OCI-LY7 (cell line): ENCODE measurements around the gene AGAP2. TPM values are rescaled to one million over a fixed set of nuclear protein-coding genes. Genes with fewer than 3 reads are reported as not detected.

Experiments used
- BruUV-seq: library from RNA; stranded (reverse); fragments of 400-500 nt; replicated peaks from 2 replicates; lab custom pipeline; 2021; lab: Mats Ljungman, UMichigan
- CTCF ChIA-PET: fragments of 300-600 bp; sonication (Branson Sonifier 250); formaldehyde crosslinking; loops from one replicate; lab custom pipeline; 2022; ENCODE audit warnings: antibody characterized with exemption; ENCODE audit not compliant: unreplicated experiment; lab: Charles Lee
- POLR2A ChIA-PET: fragments of 300-600 bp; sonication (Branson Sonifier 250); formaldehyde crosslinking; loops from one replicate; lab custom pipeline; 2022; ENCODE audit warnings: antibody characterized with exemption; lab: Charles Lee
- DNase-seq: peaks from one replicate; pipeline ENCODE4 v3.0.0-alpha.2; 2015; ENCODE audit warnings: low spot score
- H2AFZ ChIP-seq: fragments of 200-600 bp; sonication (generic), shearing (Covaris generic); 2 replicates; pipeline ENCODE4 v1.6.1; 2014; ENCODE audit warnings: mild to moderate bottlenecking, antibody characterized with exemption, low read length, moderate library complexity
- H3K27ac ChIP-seq: fragments of 200-600 bp; sonication (generic); 2 replicates; pipeline ENCODE4 v1.5.1; 2014; ENCODE audit warnings: mixed run types, low read depth, mild to moderate bottlenecking, moderate library complexity, low read length, inconsistent platforms; ENCODE audit not compliant: poor library complexity, severe bottlenecking
- H3K36me3 ChIP-seq: fragments of 200-600 bp; sonication (generic); 2 replicates; pipeline ENCODE4 v1.6.1; 2014; ENCODE audit warnings: mild to moderate bottlenecking, antibody characterized with exemption, low read length, moderate library complexity, mixed read lengths; ENCODE audit not compliant: insufficient read depth
- H3K4me1 ChIP-seq: fragments of 200-600 bp; sonication (generic); 2 replicates; pipeline ENCODE4 v1.5.1; 2014; ENCODE audit warnings: mild to moderate bottlenecking, low read length; ENCODE audit not compliant: insufficient read depth, poor library complexity, severe bottlenecking
- H3K4me2 ChIP-seq: fragments of 200-600 bp; sonication (generic); 2 replicates; pipeline ENCODE4 v1.6.1; 2014; ENCODE audit warnings: mild to moderate bottlenecking, low read length
- H3K4me3 ChIP-seq: fragments of 200-600 bp; sonication (generic); 2 replicates; pipeline ENCODE4 v1.5.1; 2014; ENCODE audit warnings: mild to moderate bottlenecking, low read depth, low read length; ENCODE audit not compliant: poor library complexity, severe bottlenecking
- H3K79me2 ChIP-seq: fragments of 200-600 bp; sonication (generic); 2 replicates; pipeline ENCODE4 v1.6.1; 2016; ENCODE audit warnings: low read depth, mild to moderate bottlenecking, low read length, moderate library complexity, mixed read lengths; ENCODE audit not compliant: insufficient read depth
- H3K9me2 ChIP-seq: fragments of 200-600 bp; sonication (generic); 2 replicates; pipeline ENCODE4 v1.6.1; 2016; ENCODE audit warnings: mild to moderate bottlenecking, low read length, mixed read lengths; ENCODE audit not compliant: insufficient read depth
- H3K9me3 ChIP-seq: fragments of 200-600 bp; sonication (generic); 2 replicates; pipeline ENCODE4 v1.6.1; 2014; ENCODE audit warnings: mild to moderate bottlenecking, mixed run types, low read length, mixed read lengths
- H4K20me1 ChIP-seq: fragments of 200-600 bp; sonication (generic); 2 replicates; pipeline ENCODE4 v1.6.1; 2014; ENCODE audit warnings: mild to moderate bottlenecking, antibody characterized with exemption, low read length, moderate library complexity, mixed read lengths; ENCODE audit not compliant: insufficient read depth
- CTCF ChIP-seq: fragments of 200-600 bp; sonication (generic); conservative IDR thresholded peaks from 2 replicates; pipeline ENCODE4 v1.5.1; 2014; ENCODE audit warnings: mild to moderate bottlenecking, antibody characterized with exemption, low read length, moderate library complexity, mixed read lengths
- EZH2phosphoT487 ChIP-seq: fragments of 200-600 bp; sonication (generic); IDR thresholded peaks from 2 replicates; pipeline ENCODE4 v1.6.1; 2018; ENCODE audit warnings: low read depth, borderline replicate concordance, mild to moderate bottlenecking, mixed run types, antibody characterized with exemption, low read length, moderate library complexity, mixed read lengths
- intact Hi-C: fragments of 100-400 bp; cut with micrococcal nuclease; formaldehyde crosslinking; loops from one replicate; pipeline ENCODE4 v1.10.0; 2022; ENCODE audit not compliant: unreplicated experiment
- microRNA-seq: library from miRNA; unstranded; fragments of <30 nt; microRNA quantifications from one replicate; pipeline ENCODE4 v1.2.0, GENCODE V29; 2022; ENCODE audit warnings: borderline replicate concordance
- total RNA-seq, 2 experiments: library from RNA; depleted of rRNA in 1 of 2; stranded (reverse); fragments of >200 nt in 1 of 2; shearing (Covaris generic) in 1 of 2; gene quantifications; 2 replicates each; pipeline ENCODE4 v1.2.3, GENCODE V29; 2014 to 2022

AGAP2 gene
- total RNA-seq, 2 experiments from 2014 or later, result 14.8 to 26.5 TPM

GRCh38 chr12:57674691-57675090 is 63.9 kb downstream of the AGAP2 start:
- TF ChIP-seq EZH2phosphoT487, result no peak
- no peak for TF ChIP-seq CTCF
- Histone ChIP-seq H3K27ac (no peak overlapping the region), H3K4me1 (no peaks in the 10 kb centered on the region), H3K9me3 (no peaks in the 10 kb centered on the region), H4K20me1 (no peaks in the 10 kb centered on the region), H3K79me2 (no peaks in the 10 kb centered on the region), H3K9me2 (no peaks in the 10 kb centered on the region), H3K4me2 (no peak overlapping the region), H3K4me3 (no peak overlapping the region), H3K36me3 (no peaks in the 10 kb centered on the region), H2AFZ (no peak overlapping the region)
- POLR2A ChIA-PET, result no interaction called here
- no TSS peak for BruUV-seq
- intact Hi-C loops, result no loop called here
- CTCF ChIA-PET, result no interaction called here
- no peak for DNase-seq

Small RNAs within 50 kb of the gene (microRNA-seq; reads per million reads assigned to microRNA genes)
- not detected for gene MIR6759

Other genes starting within 250 kb of the AGAP2 start
- gene DDIT3, start 218.2 kb downstream of the AGAP2 start, total RNA-seq (2014; rRNA removed; shearing (Covaris generic)), result 42.7 and 43.7 TPM in 2 replicates
- 32.3 and 34.5 TPM in 2 replicates for gene DDIT3, start 218.2 kb downstream of the AGAP2 start, total RNA-seq (2022)
- gene MBD6, start 215.9 kb downstream of the AGAP2 start, total RNA-seq (2014; rRNA removed; shearing (Covaris generic)), result 21.8 and 23.9 TPM in 2 replicates
- 110 and 112 TPM in 2 replicates for gene MBD6, start 215.9 kb downstream of the AGAP2 start, total RNA-seq (2022)
- gene DCTN2, start 191.6 kb downstream of the AGAP2 start, total RNA-seq (2014; rRNA removed; shearing (Covaris generic)), result 61.8 and 68.4 TPM in 2 replicates
- gene DCTN2, start 191.6 kb downstream of the AGAP2 start, total RNA-seq (2022), result 97.2 and 98.9 TPM in 2 replicates
- gene KIF5A, start 188.7 kb downstream of the AGAP2 start, total RNA-seq (2014; rRNA removed; shearing (Covaris generic)), result 0.09 and 0.10 TPM in 2 replicates
- 1.2 and 1.6 TPM in 2 replicates for gene KIF5A, start 188.7 kb downstream of the AGAP2 start, total RNA-seq (2022)
- 9.0 and 14.5 TPM in 2 replicates for gene PIP4K2C, start 147.6 kb downstream of the AGAP2 start, total RNA-seq (2014; rRNA removed; shearing (Covaris generic))
- gene PIP4K2C, start 147.6 kb downstream of the AGAP2 start, total RNA-seq (2022), result 14.8 and 15.9 TPM in 2 replicates
- gene DTX3, start 133.9 kb downstream of the AGAP2 start, total RNA-seq (2014; rRNA removed; shearing (Covaris generic)), result not detected in 2 replicates
- gene DTX3, start 133.9 kb downstream of the AGAP2 start, total RNA-seq (2022), result 0.11 TPM in 1 of 2 replicates, not detected in the other
- gene ARHGEF25, start 127.3 kb downstream of the AGAP2 start, total RNA-seq (2014; rRNA removed; shearing (Covaris generic)), result not detected in 2 replicates
- not detected in 2 replicates for gene ARHGEF25, start 127.3 kb downstream of the AGAP2 start, total RNA-seq (2022)
- 1.1 and 1.2 TPM in 2 replicates for gene B4GALNT1, start 105.5 kb downstream of the AGAP2 start, total RNA-seq (2014; rRNA removed; shearing (Covaris generic))
- 3.1 and 3.8 TPM in 2 replicates for gene B4GALNT1, start 105.5 kb downstream of the AGAP2 start, total RNA-seq (2022)
- 82.6 and 104 TPM in 2 replicates for gene OS9, start 44.6 kb downstream of the AGAP2 start, total RNA-seq (2014; rRNA removed; shearing (Covaris generic))
- 109 and 112 TPM in 2 replicates for gene OS9, start 44.6 kb downstream of the AGAP2 start, total RNA-seq (2022)
- 0.80 and 2.4 TPM in 2 replicates for gene TSPAN31, start 6.3 kb upstream of the AGAP2 start, total RNA-seq (2014; rRNA removed; shearing (Covaris generic))
- gene TSPAN31, start 6.3 kb upstream of the AGAP2 start, total RNA-seq (2022), result 6.3 and 6.4 TPM in 2 replicates
- gene CDK4, start 13.6 kb upstream of the AGAP2 start, total RNA-seq (2014; rRNA removed; shearing (Covaris generic)), result 272 and 280 TPM in 2 replicates
- 172 and 192 TPM in 2 replicates for gene CDK4, start 13.6 kb upstream of the AGAP2 start, total RNA-seq (2022)
- gene MARCHF9, start 16.4 kb upstream of the AGAP2 start, total RNA-seq (2014; rRNA removed; shearing (Covaris generic)), result 29.3 and 29.4 TPM in 2 replicates
- 46.2 and 47.7 TPM in 2 replicates for gene MARCHF9, start 16.4 kb upstream of the AGAP2 start, total RNA-seq (2022)
- 6.5 and 7.1 TPM in 2 replicates for gene CYP27B1, start 28.3 kb upstream of the AGAP2 start, total RNA-seq (2014; rRNA removed; shearing (Covaris generic))
- 6.6 and 6.9 TPM in 2 replicates for gene CYP27B1, start 28.3 kb upstream of the AGAP2 start, total RNA-seq (2022)
- gene METTL1, start 33.4 kb upstream of the AGAP2 start, total RNA-seq (2014; rRNA removed; shearing (Covaris generic)), result 12.5 and 22.2 TPM in 2 replicates
- gene METTL1, start 33.4 kb upstream of the AGAP2 start, total RNA-seq (2022), result 23.6 and 27.0 TPM in 2 replicates
- 3.4 and 5.3 TPM in 2 replicates for gene EEF1AKMT3, start 33.9 kb upstream of the AGAP2 start, total RNA-seq (2014; rRNA removed; shearing (Covaris generic))
- 6.3 TPM in 2 replicates for gene EEF1AKMT3, start 33.9 kb upstream of the AGAP2 start, total RNA-seq (2022)
- 35.2 and 49.8 TPM in 2 replicates for gene TSFM, start 44.0 kb upstream of the AGAP2 start, total RNA-seq (2014; rRNA removed; shearing (Covaris generic))
- 38.5 and 49.8 TPM in 2 replicates for gene TSFM, start 44.0 kb upstream of the AGAP2 start, total RNA-seq (2022)
- gene AVIL, start 80.0 kb upstream of the AGAP2 start, total RNA-seq (2014; rRNA removed; shearing (Covaris generic)), result 0.23 and 1.2 TPM in 2 replicates
- gene AVIL, start 80.0 kb upstream of the AGAP2 start, total RNA-seq (2022), result 1.6 and 2.6 TPM in 2 replicates
- 38.8 and 44.2 TPM in 2 replicates for gene CTDSP2, start 108.0 kb upstream of the AGAP2 start, total RNA-seq (2014; rRNA removed; shearing (Covaris generic))
- 118 and 145 TPM in 2 replicates for gene CTDSP2, start 108.0 kb upstream of the AGAP2 start, total RNA-seq (2022)
- gene ATP23, start 202.8 kb upstream of the AGAP2 start, total RNA-seq (2014; rRNA removed; shearing (Covaris generic)), result 42.9 and 51.3 TPM in 2 replicates
- gene ATP23, start 202.8 kb upstream of the AGAP2 start, total RNA-seq (2022), result 27.5 and 31.7 TPM in 2 replicates